GM18951 (cell line): ENCODE data around the gene LEMD3.

Experiments used
- POLR2A ChIP-seq: IDR thresholded peaks from 4 replicates; pipeline ENCODE4 v1.6.1; 2011; ENCODE audit warnings: mild to moderate bottlenecking; ENCODE audit not compliant: insufficient read length, insufficient read depth; ENCODE audit errors: extremely low read depth
- in situ Hi-C: fragments of 300-500 bp; cut with MboI; formaldehyde crosslinking; loops from one replicate; pipeline ENCODE4 v1.12.0; 2022; ENCODE audit warnings: low sequenced_read_pairs, mixed read lengths, inconsistent platforms; ENCODE audit not compliant: unreplicated experiment

LEMD3 gene

GRCh38 chr12:65292241-65292640 is 122.9 kb downstream of the LEMD3 start:
- in situ Hi-C loops, result no loop called here
- TF ChIP-seq POLR2A, result no peak

GRCh38 chr12:65293735-65294134 is 124.4 kb downstream of the LEMD3 start:
- no peak for TF ChIP-seq POLR2A
- in situ Hi-C loops, result no loop called here

DNA sequence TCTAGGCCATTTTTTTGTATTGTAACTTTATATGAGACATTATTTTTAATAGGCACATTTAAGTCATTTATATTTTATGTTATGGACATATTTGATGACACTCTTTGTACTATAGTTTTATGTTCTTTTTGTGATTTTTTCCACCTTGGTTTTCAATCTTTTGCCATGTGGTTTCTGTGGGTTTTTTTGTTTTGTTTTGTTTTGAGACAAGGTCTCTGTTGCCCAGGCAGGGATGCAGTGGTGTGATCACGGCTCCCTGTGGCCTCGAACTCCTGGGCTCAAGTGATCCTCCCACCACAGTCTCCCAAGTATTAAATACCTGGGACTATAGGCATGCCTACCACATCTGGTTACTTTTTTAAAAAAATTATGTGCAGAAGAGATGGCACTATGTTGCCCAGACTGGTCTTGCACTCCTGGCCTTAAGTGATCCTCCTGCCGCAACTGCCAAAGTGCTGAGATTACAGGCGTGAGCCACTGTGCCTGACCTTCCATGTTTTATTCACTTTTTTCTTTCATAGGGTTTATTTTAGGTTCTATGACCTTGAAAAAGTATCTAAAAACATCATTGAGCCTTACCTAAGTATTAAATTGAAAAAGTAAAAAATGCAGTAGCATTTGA is 125.4 kb downstream of the LEMD3 start:
- in situ Hi-C loops, result no loop called here
- TF ChIP-seq POLR2A, result no peak

DNA sequence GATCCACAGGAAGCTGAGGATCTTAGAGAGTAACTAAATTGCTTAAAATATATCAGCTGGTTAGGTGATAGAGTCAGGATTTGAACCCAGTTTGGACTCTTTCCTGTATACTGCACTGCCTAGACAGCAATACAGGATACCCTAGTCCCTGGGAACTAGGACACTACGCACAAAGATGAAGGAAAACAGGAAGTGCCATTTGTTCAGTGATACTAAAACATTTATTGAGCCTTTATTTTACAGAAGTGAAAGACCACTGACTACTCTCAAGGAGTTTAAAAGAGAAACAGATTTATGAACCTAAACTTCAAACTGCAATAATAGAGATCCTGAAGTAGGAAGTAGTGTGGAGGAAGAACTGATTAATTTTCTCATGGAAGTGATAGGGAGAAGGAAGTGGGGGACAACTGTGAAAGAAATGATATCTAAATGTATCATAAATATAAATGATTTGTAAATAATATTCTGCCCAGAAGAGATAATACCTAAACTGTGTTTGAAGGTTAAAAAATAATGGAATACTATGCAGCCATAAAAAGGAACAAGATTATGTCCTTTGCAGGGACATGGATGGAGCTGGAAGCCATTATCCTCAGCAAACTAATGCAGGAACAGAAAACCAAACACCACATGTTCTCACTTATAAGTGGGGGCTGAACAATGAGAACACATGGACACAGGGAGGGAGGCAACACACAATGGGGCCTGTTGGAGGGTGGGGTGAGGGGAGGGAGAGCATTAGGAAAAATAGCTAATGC is 127.3 kb downstream of the LEMD3 start:
- in situ Hi-C loops, result no loop called here
- TF ChIP-seq POLR2A, result no peak
